Measurements from ENCODE around the gene ELOB.

The ELOB gene

GRCh38 chr16:2745961-2746360 is 31.1 kb downstream of the ELOB start:
- TF ChIP-seq POLR2A (IDR thresholded peaks at IDR 0.05; ENCODE audit: extremely low read depth, insufficient read length) (no peak), MAX (IDR thresholded peaks at IDR 0.05; ENCODE audit: low read depth, low read length) (no peak), CTCF (IDR thresholded peaks at IDR 0.05; ENCODE audit: low read depth, low read length) (no peak), MYC (IDR thresholded peaks at IDR 0.05; ENCODE audit: low read depth, low read length) (no peak)
- no peak for DNase-seq (ENCODE audit: low read depth)
- no peak overlapping the region for H3K4me3 ChIP-seq (ENCODE audit: low read depth, low read length)

- TF ChIP-seq POLR2A (IDR thresholded peaks at IDR 0.05; ENCODE audit: extremely low read depth, insufficient read length) (no peak), CTCF (IDR thresholded peaks at IDR 0.05; ENCODE audit: low read depth, low read length) (no peak), MAX (IDR thresholded peaks at IDR 0.05; ENCODE audit: low read depth, low read length) (no peak), MYC (IDR thresholded peaks at IDR 0.05; ENCODE audit: low read depth, low read length) (no peak)
- no peak overlapping the region for H3K4me3 ChIP-seq (ENCODE audit: low read depth, low read length)
- no peak for DNase-seq (ENCODE audit: low read depth)
Observed at GRCh38 chr16:2745116-2745890, 31.8 kb downstream of the ELOB start.

- no peak for DNase-seq (ENCODE audit: low read depth)
- no peak overlapping the region for H3K4me3 ChIP-seq (ENCODE audit: low read depth, low read length)
- TF ChIP-seq POLR2A (IDR thresholded peaks at IDR 0.05; ENCODE audit: extremely low read depth, insufficient read length) (no peak), MYC (IDR thresholded peaks at IDR 0.05; ENCODE audit: low read depth, low read length) (no peak), MAX (IDR thresholded peaks at IDR 0.05; ENCODE audit: low read depth, low read length) (no peak), CTCF (IDR thresholded peaks at IDR 0.05; ENCODE audit: low read depth, low read length) (no peak)
Observed at GRCh38 chr16:2744711-2745110, 32.4 kb downstream of the ELOB start.

- DNase-seq (ENCODE audit: low read depth): no peak
- H3K4me3 ChIP-seq (ENCODE audit: low read depth, low read length): no peak overlapping the region
- TF ChIP-seq MYC (IDR thresholded peaks at IDR 0.05; ENCODE audit: low read depth, low read length): no peak
- no peak for TF ChIP-seq MAX (IDR thresholded peaks at IDR 0.05; ENCODE audit: low read depth, low read length)
- no peak for TF ChIP-seq POLR2A (IDR thresholded peaks at IDR 0.05; ENCODE audit: extremely low read depth, insufficient read length)
Observed at GRCh38 chr16:2743007-2743810, 33.9 kb downstream of the ELOB start.

GRCh38 chr16:2742323-2743006 is 34.6 kb downstream of the ELOB start:
- no peak for DNase-seq (ENCODE audit: low read depth)
- TF ChIP-seq MYC (IDR thresholded peaks at IDR 0.05; ENCODE audit: low read depth, low read length) (no peak), POLR2A (IDR thresholded peaks at IDR 0.05; ENCODE audit: extremely low read depth, insufficient read length) (no peak), CTCF (IDR thresholded peaks at IDR 0.05; ENCODE audit: low read depth, low read length) (no peak), MAX (IDR thresholded peaks at IDR 0.05; ENCODE audit: low read depth, low read length) (no peak)
- no peak overlapping the region for H3K4me3 ChIP-seq (ENCODE audit: low read depth, low read length)

Data from NB4 (cell line).